ENCODE results near the gene TARS1.
"Not testable (repeated sequence)": the region's sequence is repeated elsewhere in the genome, so short reads cannot be mapped to it uniquely, and the experiment has no call there.

Gene TARS1

DNA sequence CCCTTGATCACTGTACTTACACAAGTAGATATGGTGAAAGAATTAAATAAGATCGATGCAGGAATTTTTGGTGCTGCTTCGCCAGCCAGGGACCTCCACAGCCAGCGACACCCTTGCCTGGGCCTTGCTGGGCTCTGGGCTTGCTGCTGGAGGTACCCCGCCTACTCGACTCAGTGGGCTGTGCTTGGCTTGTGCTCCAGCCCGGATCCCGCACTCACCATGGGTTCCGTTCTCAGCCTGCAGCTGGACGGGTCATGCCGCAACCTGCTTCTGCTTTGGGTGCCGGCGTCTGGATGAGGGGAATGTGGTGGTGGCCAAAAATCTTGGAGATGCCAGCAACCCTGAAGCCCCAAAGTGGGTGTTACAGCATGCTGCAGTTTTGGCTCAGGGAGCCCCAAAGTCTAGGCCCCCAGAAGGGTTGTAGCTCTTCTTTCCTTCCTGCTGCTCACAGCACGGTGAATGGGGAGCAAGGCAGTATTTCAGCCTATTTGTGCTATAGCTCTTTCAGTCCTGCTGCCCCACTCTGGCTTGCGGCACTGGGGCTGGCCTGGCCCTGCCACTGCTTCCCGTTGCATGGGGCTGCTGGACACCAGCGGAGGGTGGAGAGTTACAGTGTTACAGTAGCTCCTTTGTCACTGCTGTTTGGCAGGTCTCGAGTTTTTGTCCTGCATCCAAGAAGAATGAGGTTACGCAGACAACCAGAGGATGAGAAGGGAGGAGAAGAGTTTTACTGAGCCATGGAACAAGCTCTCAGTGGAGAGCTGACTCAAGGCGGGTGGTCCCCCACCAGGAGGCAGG, 48.0 kb downstream of the TARS1 start:
- DNase-seq (ENCODE audit: low read depth): no peak

DNA sequence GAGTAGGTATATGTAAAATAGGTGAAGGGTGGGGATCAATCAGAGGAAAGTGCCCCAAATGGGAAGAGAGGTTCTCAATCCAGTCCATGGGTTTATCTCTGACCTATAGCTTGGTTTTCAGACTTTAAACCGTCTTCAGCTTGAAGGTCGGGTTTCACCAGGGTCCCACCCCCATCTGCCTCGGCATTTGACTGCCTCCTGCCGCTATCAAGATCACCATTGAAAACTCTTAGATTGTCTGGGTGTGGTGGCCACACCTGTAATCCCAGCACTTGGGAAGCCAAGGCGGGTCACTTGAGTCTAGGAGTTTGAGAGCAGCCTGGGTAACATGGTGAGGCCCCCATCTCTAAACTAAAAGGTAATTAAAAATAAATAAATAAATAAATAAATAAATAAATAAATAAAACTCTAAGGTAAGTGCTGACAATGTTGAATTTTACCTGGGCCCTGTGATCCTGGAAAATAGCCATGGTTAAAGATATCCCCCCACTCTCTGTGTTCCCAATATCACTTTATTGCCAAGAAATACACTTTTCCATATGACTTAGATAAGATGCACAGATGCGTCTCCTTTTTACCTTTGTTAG, 48.8 kb downstream of the TARS1 start:
- no peak for DNase-seq (ENCODE audit: low read depth)

DNA sequence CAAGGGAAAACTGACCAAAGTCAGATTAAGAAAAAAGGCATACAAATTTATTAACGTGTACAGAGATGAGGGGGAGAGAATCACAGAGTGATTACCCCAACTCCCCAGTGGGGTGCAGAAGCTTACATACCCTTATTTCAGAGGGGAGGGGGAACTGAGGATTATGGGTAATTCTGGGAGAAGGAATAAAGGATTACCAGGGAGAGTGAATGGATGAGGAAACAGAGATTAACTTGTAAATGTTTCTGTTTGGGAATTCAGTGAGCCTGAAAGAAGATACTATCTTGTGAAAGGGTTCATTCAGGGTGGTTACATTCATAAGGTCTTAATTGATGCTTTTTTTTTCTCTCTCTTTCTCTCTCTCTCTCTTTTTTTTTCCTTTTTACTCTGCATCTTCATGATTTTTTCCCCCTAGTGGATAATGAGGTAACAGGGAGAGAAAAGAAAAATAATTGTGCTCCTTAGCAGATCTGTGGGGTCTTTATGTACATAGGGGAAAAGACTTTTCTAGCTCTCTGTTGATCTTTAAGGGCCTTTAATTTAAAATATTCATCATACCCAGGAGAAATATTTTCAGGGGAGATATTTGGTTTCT, 49.4 kb downstream of the TARS1 start:
- DNase-seq (ENCODE audit: low read depth): no peak

GRCh38 chr5:33491941-33492340, 51.2 kb downstream of the TARS1 start:
- no peak for DNase-seq (ENCODE audit: low read depth)

GRCh38 chr5:33494466-33494865, 53.7 kb downstream of the TARS1 start:
- DNase-seq (ENCODE audit: low read depth): no peak

DNA sequence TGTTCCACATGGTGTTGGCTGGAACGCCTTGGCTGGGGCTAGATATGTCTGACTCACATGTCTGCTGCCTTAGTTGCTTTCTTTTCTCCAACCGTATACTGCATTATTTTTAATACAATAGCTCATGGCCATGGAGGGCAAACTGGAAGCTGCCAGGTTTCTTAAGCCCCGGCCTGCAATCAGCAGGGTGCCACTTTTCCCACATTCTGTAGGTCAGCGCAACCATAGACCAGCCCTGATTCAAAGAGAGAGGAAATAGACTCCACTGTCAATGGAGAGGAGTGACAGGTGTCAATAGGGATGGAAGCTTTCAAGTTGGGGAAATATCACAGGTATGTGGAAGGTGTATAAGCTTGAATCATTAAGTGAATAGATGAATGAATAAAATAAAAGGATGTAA, 60.5 kb downstream of the TARS1 start:
- DNase-seq (ENCODE audit: low read depth): no peak

- no peak for DNase-seq (ENCODE audit: low read depth)
These were observed 61.1 kb downstream of the TARS1 start for GRCh38 chr5:33501899-33502298.

- DNase-seq (ENCODE audit: low read depth): no peak
These were observed 63.8 kb downstream of the TARS1 start for GRCh38 chr5:33504570-33504969.

DNA sequence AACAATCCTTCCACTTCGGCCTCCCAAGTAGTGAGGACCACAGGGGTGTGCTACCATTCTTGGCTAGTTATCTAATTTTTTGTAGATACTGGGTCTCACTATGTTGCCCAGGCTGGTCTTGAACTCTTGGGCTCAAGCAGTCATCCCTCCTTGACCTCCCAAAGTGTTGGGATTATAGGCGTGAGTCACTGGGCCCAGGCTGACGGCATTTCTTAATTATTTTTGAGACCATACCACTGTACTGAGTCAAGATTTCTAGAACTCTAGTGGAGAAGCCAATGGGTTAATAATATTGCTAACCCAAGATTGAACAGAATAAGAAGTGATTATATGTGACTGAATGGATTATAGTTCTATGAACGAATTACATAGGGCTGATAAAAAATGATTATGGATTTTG, 66.7 kb downstream of the TARS1 start:
- no peak for DNase-seq (ENCODE audit: low read depth)

GRCh38 chr5:33509036-33509435, 68.3 kb downstream of the TARS1 start:
- DNase-seq (ENCODE audit: low read depth): no peak

GRCh38 chr5:33513462-33514185, 72.9 kb downstream of the TARS1 start:
- DNase-seq (ENCODE audit: low read depth): no peak

DNA sequence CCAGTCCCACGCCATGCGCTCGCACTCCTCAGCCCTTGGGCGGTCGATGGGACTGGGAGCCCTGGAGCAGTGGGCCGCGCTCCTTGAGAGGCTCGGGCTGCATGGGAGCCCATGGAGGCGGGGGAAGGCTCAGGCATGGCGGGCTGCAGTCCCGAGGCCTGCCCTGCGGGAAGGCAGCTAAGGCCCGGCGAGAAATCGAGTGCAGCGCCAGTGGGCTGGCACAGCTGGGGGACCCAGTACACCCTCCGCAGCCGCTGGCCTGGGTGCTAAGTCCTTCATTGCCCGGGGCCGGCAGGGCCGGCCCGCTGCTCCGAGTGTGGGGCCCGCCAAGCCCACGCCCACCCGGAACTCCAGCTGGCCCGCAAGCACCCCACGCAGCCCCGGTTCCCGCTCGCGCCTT, 74.6 kb downstream of the TARS1 start:
- DNase-seq (ENCODE audit: low read depth): not testable (repeated sequence)

DNA sequence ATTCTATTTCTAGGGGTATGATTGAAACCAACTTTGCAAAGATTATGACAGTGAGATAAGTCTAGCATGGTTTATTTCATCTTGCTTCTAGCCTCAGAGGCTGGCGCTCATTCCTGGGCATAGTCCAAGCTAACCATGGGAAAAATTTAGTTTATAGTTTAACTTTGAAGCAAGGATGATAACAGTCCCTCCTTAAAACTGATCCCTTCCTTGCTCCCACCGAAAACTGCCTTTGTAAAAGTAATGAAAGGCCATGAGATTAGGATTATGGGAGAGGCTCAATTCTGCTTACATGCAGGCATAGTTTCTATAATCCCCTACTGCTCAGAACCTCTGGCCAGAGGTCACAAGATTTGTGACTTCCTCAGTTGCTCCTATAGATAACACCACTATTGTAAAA, 75.7 kb downstream of the TARS1 start:
- no peak for DNase-seq (ENCODE audit: low read depth)

All from fibroblast of the conjunctiva (primary cell).